Right renal pelvis (tissue), 4 donors: ENCODE data around the gene CCL19. TPM values are rescaled to one million over a fixed set of nuclear protein-coding genes. Genes with fewer than 3 reads are reported as not detected.

Source experiments
- DNase-seq, 4 donors: peaks; one replicate each; pipeline ENCODE4 v3.0.0-alpha.2; 2013; ENCODE audit warnings: low read depth in 4 of 4, low spot score in 3 of 4, missing footprints in 1 of 4
- polyA plus RNA-seq, 4 donors: library from polyadenylated mRNA; unstranded; fragments of 120-200 nt; gene quantifications; one replicate each; pipeline ENCODE4 v1.2.1, GENCODE V29; 2013; ENCODE audit not compliant: insufficient read length in 4 of 4

The CCL19 gene
- polyA plus RNA-seq, 4 donors = 1.6 TPM; not detected in 3

DNA sequence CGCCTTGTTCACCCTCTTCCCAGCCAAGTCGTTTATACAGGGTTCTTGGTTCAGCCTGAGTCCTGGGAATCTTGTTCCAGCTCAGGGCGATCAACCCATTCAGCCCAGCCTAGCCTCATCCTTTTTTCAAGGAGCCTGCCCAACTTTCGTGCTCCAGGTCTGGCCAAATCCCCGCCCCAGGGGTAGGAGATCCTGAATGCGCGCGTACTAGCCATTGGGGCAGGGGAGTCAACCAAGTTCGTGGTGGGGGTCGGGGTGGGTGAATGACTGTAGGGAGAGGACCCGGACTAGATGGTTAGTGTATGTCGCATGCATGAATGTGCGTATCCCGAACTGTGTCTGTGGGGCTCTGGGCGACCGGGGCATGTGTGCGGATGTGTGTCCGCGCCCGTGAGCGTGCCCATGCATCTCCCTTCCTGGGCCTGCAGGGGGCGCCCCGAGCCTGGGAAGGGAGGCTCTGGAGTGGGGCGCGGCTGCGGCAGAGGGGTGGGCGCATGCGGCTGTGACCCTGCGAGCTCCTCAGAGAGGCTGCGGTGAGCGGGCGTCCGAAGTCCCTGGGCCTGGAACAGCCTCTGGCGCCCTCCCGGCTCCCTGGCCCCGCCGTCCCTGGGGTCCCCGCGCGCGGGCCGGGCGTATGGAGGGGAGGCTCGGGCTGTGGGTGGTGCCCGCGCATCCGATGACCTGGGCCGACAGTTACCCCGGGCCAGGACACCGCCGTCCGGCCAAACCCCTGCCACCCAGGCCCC, 10.1 kb upstream of the CCL19 start:
- peak in 3 of 4 donors; percentile 52 to 65 (median 63) for DNase-seq

- DNase-seq = no peak
Observed at GRCh38 chr9:34694811-34695210, 3.7 kb upstream of the CCL19 start.

DNA sequence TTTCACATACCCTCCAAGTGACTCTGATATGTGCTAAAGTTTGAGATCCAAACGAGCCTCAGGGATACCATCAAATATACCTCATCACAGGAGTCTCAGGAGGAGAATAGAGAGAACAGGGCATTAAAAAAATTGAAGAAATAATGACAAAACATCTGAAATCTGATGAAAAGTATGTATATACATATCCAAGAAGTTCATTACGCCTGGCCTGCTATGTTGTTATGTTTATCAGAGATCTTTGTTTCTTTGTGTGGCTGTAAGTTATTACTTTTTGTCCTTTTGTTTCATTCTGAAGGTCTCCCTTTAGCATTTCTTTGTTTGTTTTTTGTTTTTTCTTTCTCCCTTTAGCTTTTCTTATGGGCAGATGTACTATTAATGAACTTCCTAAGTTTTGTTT, 2.5 kb upstream of the CCL19 start:
- DNase-seq = no peak

- DNase-seq = no peak
Observed at GRCh38 chr9:34691936-34692315, 850 bp upstream of the CCL19 start.

GRCh38 chr9:34689512-34689911, 1.6 kb downstream of the CCL19 start:
- no peak for DNase-seq

GRCh38 chr9:34689116-34689470, 2.0 kb downstream of the CCL19 start:
- no peak for DNase-seq

DNA sequence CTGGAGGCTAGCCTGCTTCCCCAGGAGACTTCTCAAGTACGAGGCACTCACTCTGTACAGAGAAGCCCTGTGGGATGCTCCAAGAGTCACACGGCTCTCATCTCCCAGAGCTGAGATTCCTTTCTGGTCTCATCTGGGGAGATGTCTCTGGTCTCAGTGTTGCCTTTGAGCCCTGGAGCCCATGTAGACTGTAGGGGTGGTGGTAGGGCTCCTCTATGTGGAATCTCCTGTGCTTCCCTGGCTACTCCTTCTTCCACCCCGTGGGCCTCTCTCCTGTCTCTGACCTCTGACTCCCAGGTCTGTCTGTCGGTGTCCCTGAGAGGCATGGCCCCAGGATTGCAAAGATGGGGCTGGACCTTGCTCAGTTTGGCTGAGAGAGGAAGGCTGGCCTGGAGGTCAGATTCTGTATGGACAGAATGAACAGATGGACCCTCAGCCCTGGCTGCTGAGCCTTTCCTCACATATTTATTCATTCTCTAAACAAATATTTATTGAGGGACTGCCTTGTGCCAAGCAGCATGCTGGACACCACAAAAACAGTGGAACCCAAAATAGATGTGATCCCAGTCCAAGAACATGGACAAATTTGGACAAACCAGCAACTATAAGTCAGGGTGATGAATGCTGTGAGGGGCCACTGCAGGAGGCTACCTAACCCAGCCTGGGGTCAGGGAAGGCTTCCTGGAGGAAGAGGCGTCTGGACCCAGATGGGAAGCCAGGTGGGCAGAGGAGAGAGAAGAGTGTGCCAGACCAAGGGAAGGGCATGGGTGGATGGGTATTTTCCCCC, 2.6 kb downstream of the CCL19 start:
- DNase-seq = no peak

GRCh38 chr9:34687276-34688030, 3.6 kb downstream of the CCL19 start:
- DNase-seq = no peak

GRCh38 chr9:34686732-34687131, 4.3 kb downstream of the CCL19 start:
- DNase-seq = no peak

- no peak for DNase-seq
Observed at GRCh38 chr9:34686231-34686630, 4.8 kb downstream of the CCL19 start.

DNA sequence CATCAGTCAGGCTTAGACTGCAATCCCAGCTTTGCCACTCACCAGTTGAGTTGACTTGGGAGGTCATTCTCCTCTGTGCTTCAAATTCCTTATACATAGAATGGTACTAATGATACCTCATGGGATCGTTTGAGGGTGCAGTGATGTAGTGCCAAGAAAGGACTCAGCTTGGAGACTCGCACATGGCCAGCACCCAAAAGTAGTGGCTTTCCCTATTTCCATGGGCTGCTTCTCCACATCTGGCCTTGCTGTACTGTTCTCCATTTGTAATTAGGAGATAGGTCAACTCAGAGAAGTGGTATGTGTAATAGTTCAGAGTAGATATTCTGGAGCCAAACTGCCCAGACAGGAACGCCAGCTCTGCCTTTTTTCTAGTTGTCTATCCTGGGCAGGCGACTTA, 5.5 kb downstream of the CCL19 start:
- DNase-seq = no peak

- no peak for DNase-seq
Observed at GRCh38 chr9:34684816-34685215, 6.3 kb downstream of the CCL19 start.

- DNase-seq = no peak
Observed at GRCh38 chr9:34684145-34684544, 6.9 kb downstream of the CCL19 start.

- DNase-seq = no peak
Observed at GRCh38 chr9:34675869-34676268, 15.2 kb downstream of the CCL19 start.

GRCh38 chr9:34675048-34675714, 15.9 kb downstream of the CCL19 start:
- DNase-seq = peak in 1 of 4 donors; percentile 56

DNA sequence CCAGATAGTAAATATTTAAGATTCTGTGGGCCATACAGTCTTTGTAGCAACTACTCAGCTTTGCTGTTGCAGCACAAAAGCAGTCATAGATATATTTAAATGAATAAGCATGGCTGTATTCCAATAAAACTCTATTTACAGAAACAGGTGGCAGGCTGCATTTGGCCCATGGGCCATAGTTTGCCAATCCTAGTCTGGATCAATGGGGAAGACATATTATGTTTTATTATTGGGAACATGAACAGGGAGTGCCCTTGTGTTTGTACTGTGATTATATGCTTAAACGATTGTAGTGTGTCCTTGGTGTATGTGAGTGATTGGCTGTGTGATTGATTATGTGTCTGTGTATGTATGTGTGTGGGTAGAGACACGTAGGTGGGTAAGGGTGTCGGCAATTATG, 16.6 kb downstream of the CCL19 start:
- DNase-seq = no peak

GRCh38 chr9:34671307-34671706, 19.8 kb downstream of the CCL19 start:
- no peak for DNase-seq

DNA sequence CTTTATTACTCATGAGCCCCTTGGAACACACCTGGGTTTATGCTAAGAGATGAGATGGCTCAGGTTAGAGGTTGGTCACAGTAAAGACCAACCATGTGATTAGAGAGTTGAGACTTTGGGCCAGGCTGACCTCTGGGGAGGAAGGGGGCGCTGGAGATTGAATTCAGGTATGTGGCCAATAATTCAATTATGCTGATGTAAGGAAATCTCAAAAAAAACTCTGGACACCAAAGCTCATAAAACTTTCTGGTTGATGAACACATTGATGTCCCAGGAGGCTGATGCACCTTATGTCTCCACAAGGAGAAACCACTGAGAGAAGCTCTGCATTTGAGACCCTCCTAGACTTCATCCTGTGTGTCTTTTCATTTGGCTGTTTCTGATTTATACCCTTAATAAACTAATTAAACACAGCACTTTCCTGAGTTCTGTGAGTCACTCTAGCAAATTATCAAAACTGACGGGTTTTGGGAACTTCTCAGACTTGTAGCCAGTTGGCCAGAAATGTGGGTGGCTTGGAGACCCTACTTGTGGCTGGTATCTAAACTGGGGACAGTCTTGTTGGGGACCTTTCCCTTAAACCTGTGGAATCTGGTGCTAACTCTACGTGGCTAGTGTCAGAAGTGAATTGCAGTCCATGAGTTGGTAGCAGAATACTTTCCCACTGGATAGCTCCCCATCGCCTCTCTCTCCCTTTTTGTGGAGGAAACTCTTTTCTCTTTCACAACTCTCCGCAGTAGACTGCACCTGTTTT, 21.1 kb downstream of the CCL19 start:
- DNase-seq = no peak

DNA sequence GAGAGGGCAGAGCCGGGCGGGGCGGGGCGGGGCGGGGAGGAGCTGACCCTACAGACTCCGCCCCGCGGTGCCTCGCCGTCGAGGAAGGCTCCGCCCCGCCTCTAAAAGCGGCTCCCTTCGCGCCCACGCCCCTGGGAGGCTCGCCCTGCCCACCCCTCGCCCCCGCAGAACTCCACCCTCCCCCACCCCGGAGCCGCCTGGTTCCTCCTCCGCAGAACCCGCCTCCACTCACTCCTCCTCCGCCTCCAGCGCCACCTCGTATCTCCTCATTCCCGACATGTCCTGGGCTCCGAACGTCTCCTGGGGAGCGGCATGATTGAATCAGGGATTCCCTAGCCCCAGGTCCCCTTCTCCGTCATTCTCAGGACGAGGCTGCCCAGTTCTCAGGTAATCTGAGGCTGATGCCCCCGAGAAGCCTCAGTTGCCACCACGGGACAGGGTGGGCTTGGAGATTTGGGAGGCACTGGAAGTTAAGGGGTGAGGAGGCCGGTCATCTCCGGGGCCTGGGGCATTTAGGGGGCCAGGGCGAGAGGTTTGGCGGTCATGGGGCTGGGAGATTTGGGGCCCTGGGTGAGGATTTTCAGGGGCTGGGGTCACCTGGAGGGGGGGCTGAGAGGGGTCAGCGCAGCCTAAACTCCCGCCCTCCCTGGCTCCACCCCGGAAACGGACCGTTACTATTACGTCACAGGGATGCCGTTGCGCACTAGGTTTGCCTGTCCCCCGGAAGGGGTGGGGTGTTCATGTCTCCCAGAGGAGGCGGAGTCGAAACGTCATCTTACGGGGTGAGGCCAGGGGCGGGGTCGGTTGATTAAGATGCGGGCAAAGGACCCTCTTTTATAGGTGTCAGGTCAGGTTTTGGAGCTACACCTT, 25.5 kb downstream of the CCL19 start:
- DNase-seq = peak; percentile 88 to 92 (median 91)
